Gastroesophageal sphincter (tissue), 3 donors: ENCODE data around the gene PBX1.

ENCODE experiments used
- EP300 ChIP-seq: sonication (generic); formaldehyde crosslinking; IDR thresholded peaks from one replicate; pipeline ENCODE4 v1.6.1; 2017; ENCODE audit warnings: antibody characterized with exemption, mild to moderate bottlenecking
- POLR2A ChIP-seq, 2 donors: fragments of 450-650 bp; IDR thresholded peaks; one replicate each; pipeline ENCODE4 v1.6.1; 2017; ENCODE audit warnings: antibody characterized with exemption in 2 of 2, mild to moderate bottlenecking in 2 of 2, moderate library complexity in 1 of 2
- POLR2AphosphoS5 ChIP-seq: sonication (generic); formaldehyde crosslinking; IDR thresholded peaks from one replicate; pipeline ENCODE4 v1.6.1; 2017; ENCODE audit warnings: antibody characterized with exemption
- TF ChIP-seq, protein P1 (sequence below), 4 experiments: fragments of 200-600 bp in 2 of 4; fragments of 450-650 bp in 2 of 4; sonication (generic) in 1 of 4; IDR thresholded peaks; one replicate each; pipeline ENCODE4 v1.5.1; 2017 to 2019; ENCODE audit warnings: antibody characterized with exemption in 4 of 4, mild to moderate bottlenecking in 2 of 4, moderate library complexity in 2 of 4

DNA sequence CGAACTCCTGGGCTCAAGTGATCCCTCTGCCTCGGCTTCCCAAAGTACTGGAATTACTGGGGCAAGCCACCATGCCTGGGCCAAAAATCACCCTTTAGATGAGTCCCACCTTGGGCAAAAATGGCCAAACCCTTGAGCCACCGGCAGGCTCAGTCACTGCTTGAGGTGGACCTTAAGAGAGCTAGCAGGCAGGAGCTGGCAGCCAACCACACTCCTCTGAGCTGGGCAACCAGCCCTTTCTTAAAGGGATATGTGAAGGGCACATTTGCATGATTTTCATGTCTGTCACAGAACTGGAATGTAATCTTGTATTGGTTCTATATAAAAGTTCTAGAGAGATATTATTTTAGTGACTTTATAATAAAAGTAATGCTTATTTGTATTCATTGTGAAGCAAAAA, 316.5 kb downstream of the PBX1 start:
- TF ChIP-seq, protein P1, sequence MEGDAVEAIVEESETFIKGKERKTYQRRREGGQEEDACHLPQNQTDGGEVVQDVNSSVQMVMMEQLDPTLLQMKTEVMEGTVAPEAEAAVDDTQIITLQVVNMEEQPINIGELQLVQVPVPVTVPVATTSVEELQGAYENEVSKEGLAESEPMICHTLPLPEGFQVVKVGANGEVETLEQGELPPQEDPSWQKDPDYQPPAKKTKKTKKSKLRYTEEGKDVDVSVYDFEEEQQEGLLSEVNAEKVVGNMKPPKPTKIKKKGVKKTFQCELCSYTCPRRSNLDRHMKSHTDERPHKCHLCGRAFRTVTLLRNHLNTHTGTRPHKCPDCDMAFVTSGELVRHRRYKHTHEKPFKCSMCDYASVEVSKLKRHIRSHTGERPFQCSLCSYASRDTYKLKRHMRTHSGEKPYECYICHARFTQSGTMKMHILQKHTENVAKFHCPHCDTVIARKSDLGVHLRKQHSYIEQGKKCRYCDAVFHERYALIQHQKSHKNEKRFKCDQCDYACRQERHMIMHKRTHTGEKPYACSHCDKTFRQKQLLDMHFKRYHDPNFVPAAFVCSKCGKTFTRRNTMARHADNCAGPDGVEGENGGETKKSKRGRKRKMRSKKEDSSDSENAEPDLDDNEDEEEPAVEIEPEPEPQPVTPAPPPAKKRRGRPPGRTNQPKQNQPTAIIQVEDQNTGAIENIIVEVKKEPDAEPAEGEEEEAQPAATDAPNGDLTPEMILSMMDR (IDR thresholded peaks at IDR 0.05) = no peak
- no peak for TF ChIP-seq POLR2A (IDR thresholded peaks at IDR 0.05)
- no peak for TF ChIP-seq POLR2AphosphoS5
- no peak for TF ChIP-seq EP300
